Esophagus muscularis mucosa (tissue), 4 donors: Measurements from ENCODE around the gene DYNC1LI1.

Source experiments
- EP300 ChIP-seq: sonication (generic); formaldehyde crosslinking; IDR thresholded peaks from one replicate; pipeline ENCODE4 v1.6.1; 2017; ENCODE audit warnings: antibody characterized with exemption
- POLR2A ChIP-seq: fragments of 450-650 bp; IDR thresholded peaks from one replicate; pipeline ENCODE4 v1.6.1; 2017; ENCODE audit warnings: antibody characterized with exemption, moderate library complexity, mild to moderate bottlenecking, low read depth
- TF ChIP-seq, protein P1 (sequence below), 3 experiments: fragments of 200-600 bp in 2 of 3; fragments of 450-650 bp in 1 of 3; sonication (generic) in 2 of 3; IDR thresholded peaks; one replicate each; pipeline ENCODE4 v1.5.1; 2017 to 2019; ENCODE audit warnings: antibody characterized with exemption in 3 of 3, mild to moderate bottlenecking in 2 of 3, moderate library complexity in 1 of 3

DNA sequence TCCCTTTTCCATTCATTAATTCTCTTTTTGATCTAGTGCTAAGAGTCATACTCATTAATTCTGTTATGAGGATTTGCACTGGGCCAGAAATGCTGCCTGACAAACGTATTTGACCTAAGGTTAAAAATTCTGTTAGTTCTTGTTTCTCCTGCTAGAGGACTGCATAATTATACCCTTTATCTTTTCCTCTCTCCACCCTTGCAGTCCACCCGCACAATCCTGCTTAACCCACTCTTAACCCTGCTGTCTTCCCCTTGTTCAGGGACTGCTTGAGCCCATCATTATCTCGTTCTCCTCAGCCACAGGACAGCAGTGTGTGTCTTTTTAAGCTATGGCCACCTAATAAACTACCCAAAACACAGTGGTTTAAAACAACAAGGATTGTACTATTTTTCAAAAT, 31.1 kb upstream of the DYNC1LI1 start:
- TF ChIP-seq, protein P1, sequence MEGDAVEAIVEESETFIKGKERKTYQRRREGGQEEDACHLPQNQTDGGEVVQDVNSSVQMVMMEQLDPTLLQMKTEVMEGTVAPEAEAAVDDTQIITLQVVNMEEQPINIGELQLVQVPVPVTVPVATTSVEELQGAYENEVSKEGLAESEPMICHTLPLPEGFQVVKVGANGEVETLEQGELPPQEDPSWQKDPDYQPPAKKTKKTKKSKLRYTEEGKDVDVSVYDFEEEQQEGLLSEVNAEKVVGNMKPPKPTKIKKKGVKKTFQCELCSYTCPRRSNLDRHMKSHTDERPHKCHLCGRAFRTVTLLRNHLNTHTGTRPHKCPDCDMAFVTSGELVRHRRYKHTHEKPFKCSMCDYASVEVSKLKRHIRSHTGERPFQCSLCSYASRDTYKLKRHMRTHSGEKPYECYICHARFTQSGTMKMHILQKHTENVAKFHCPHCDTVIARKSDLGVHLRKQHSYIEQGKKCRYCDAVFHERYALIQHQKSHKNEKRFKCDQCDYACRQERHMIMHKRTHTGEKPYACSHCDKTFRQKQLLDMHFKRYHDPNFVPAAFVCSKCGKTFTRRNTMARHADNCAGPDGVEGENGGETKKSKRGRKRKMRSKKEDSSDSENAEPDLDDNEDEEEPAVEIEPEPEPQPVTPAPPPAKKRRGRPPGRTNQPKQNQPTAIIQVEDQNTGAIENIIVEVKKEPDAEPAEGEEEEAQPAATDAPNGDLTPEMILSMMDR (IDR thresholded peaks at IDR 0.05) = no peak
- no peak for TF ChIP-seq EP300
- no peak for TF ChIP-seq POLR2A
